Stomach (tissue), 19 donors: ENCODE measurements around the gene AKR1B1. TPM values are rescaled to one million over a fixed set of nuclear protein-coding genes. Genes with fewer than 3 reads are reported as not detected.

ENCODE experiments used
- DNase-seq, 2 donors: peaks; one replicate each; pipeline versions ENCODE4 v3.0.0 to v3.0.0-alpha.2; 2013 to 2019
- H3K27ac ChIP-seq, 5 donors: fragments of 200-600 bp in 4 of 5; sonication (generic) in 4 of 5; one replicate each; pipeline ENCODE4 v1.5.1; 2013 to 2019; ENCODE audit warnings: mild to moderate bottlenecking in 1 of 5, moderate library complexity in 1 of 5
- H3K27me3 ChIP-seq, 3 donors: fragments of 200-600 bp; sonication (generic); one replicate each; pipeline ENCODE4 v1.5.1; 2017 to 2019; ENCODE audit warnings: mixed run types in 1 of 3
- H3K36me3 ChIP-seq, 4 donors: fragments of 200-600 bp; sonication (generic); 1 replicate in 3 of 4; 2 replicates in 1 of 4; pipeline ENCODE4 v1.5.1; 2016 to 2019
- H3K4me1 ChIP-seq, 4 donors: fragments of 200-600 bp; sonication (generic); one replicate each; pipeline ENCODE4 v1.5.1; 2016 to 2019
- H3K4me3 ChIP-seq, 4 donors: fragments of 200-600 bp; sonication (generic) in 3 of 4; one replicate each; pipeline ENCODE4 v1.5.1; 2016 to 2019; ENCODE audit warnings: mild to moderate bottlenecking in 1 of 4
- H3K9me3 ChIP-seq, 4 donors: fragments of 200-600 bp; sonication (generic); one replicate each; pipeline ENCODE4 v1.5.1; 2016 to 2019
- CTCF ChIP-seq, 7 experiments: fragments of 450-650 bp in 4 of 7; fragments of 200-600 bp in 3 of 7; sonication (generic) in 3 of 7; IDR thresholded peaks; one replicate each; pipeline ENCODE4 v1.5.1; 2016 to 2019; ENCODE audit warnings: antibody characterized with exemption in 7 of 7, control low read depth in 2 of 7, mild to moderate bottlenecking in 1 of 7
- EP300 ChIP-seq: sonication (generic); formaldehyde crosslinking; IDR thresholded peaks from one replicate; pipeline ENCODE4 v1.6.1; 2017; ENCODE audit warnings: antibody characterized with exemption
- POLR2A ChIP-seq, 4 donors: fragments of 450-650 bp; IDR thresholded peaks; one replicate each; pipeline ENCODE4 v1.6.1; 2016; ENCODE audit warnings: antibody characterized with exemption in 4 of 4, control low read depth in 2 of 4, mild to moderate bottlenecking in 1 of 4, moderate library complexity in 1 of 4
- POLR2AphosphoS5 ChIP-seq, 3 donors: sonication (generic); formaldehyde crosslinking; IDR thresholded peaks; one replicate each; pipeline ENCODE4 v1.6.1; 2016; ENCODE audit warnings: antibody characterized with exemption in 3 of 3
- WGBS, 5 donors: extraction: QIAGEN DNeasy Blood & Tissue Kit in 3 of 5; methylation state at CpG; one replicate each; pipeline versions ENCODE4 v1.1.5 to v1.1.7; 2013 to 2018; 5-methylcytosine and 5-hydroxymethylcytosine counted together
- intact Hi-C: fragments of 100-400 bp; cut with DNase I; formaldehyde crosslinking; loops from one replicate; pipeline ENCODE4 v1.15.1; 2023; ENCODE audit warnings: low total_unique reads
- long read RNA-seq, 10 donors: transcript quantifications; one replicate each; lab custom pipeline, GENCODE V29; 2026
- polyA plus RNA-seq, 3 donors: library from polyadenylated mRNA; stranded (reverse); fragments of 200-250 nt; gene quantifications; one replicate each; pipeline ENCODE4 v1.2.3, GENCODE V29; 2013
- total RNA-seq, 5 donors: library from RNA; depleted of rRNA; stranded (reverse); fragments of >200 nt; gene quantifications; one replicate each; pipeline versions ENCODE4 v1.1.0 to v1.2.3, GENCODE V29; 2014 to 2016
- donor health status: healthy with polysubstance abuse.
- donor health status: Bipolar disorder and iron deficiency.
- donor health status: healthy.

The AKR1B1 gene
- total RNA-seq (100 to 1,000 TPM in 1 of 5 donors, 10 to 100 TPM in 2, 1 to 10 TPM in 2; 2.9 to 186 (median 24.6) TPM), polyA plus RNA-seq (100 to 1,000 TPM in 2 of 3 donors, 10 to 100 TPM in 1; 25.8 to 139 (median 104) TPM)
- long read RNA-seq, donor 1, transcript AKR1B1-201 (10 exons, 1,409 nt), result major isoform, 9 of 120 reads
- long read RNA-seq, donor 1, partial matches to known transcripts, result 110 of 120 reads
- long read RNA-seq, donor 1, other reads (novel, unspliced or antisense), result 0 of 120 reads
- long read RNA-seq, donor 2, transcript AKR1B1-201 (10 exons, 1,409 nt), result major isoform, 14 of 79 reads
- long read RNA-seq, donor 2, partial matches to known transcripts, result 64 of 79 reads
- long read RNA-seq, donor 2, other reads (novel, unspliced or antisense), result 0 of 79 reads
- long read RNA-seq, donor 3, partial matches to known transcripts, result 28 of 34 reads
- long read RNA-seq, donor 3, other reads (novel, unspliced or antisense), result 0 of 34 reads
- long read RNA-seq, donor 4, partial matches to known transcripts, result 0 of 2 reads
- long read RNA-seq, donor 4, other reads (novel, unspliced or antisense), result 0 of 2 reads
- long read RNA-seq, donor 5, transcript AKR1B1-201 (10 exons, 1,409 nt), result major isoform, 13 of 25 reads
- long read RNA-seq, donor 5, partial matches to known transcripts, result 10 of 25 reads
- long read RNA-seq, donor 5, other reads (novel, unspliced or antisense), result 0 of 25 reads
- long read RNA-seq, donor 6, transcript AKR1B1-201 (10 exons, 1,409 nt), result major isoform, 36 of 272 reads
- long read RNA-seq, donor 6, partial matches to known transcripts, result 217 of 272 reads
- long read RNA-seq, donor 6, other reads (novel, unspliced or antisense), result 19 of 272 reads
- long read RNA-seq, donor 7, transcript AKR1B1-201 (10 exons, 1,409 nt), result major isoform, 15 of 104 reads
- long read RNA-seq, donor 7, partial matches to known transcripts, result 88 of 104 reads
- long read RNA-seq, donor 7, other reads (novel, unspliced or antisense), result 0 of 104 reads
- long read RNA-seq, donor 8, transcript AKR1B1-201 (10 exons, 1,409 nt), result major isoform, 14 of 41 reads
- long read RNA-seq, donor 8, partial matches to known transcripts, result 26 of 41 reads
- long read RNA-seq, donor 8, other reads (novel, unspliced or antisense), result 0 of 41 reads
- long read RNA-seq, donor 9, transcript AKR1B1-201 (10 exons, 1,409 nt), result major isoform, 17 of 71 reads
- long read RNA-seq, donor 9, partial matches to known transcripts, result 49 of 71 reads
- long read RNA-seq, donor 9, other reads (novel, unspliced or antisense), result 5 of 71 reads
- long read RNA-seq, donor 10, transcript AKR1B1-201 (10 exons, 1,409 nt), result major isoform, 7 of 57 reads
- long read RNA-seq, donor 10, partial matches to known transcripts, result 35 of 57 reads
- long read RNA-seq, donor 10, other reads (novel, unspliced or antisense), result 13 of 57 reads

- H3K9me3 ChIP-seq, result peaks cover 0 to 5% (median under 1%) of the 10 kb centered on the region in 4 donors
- peak; percentile 88 to 96 for DNase-seq
- H3K27me3 ChIP-seq, result no peaks in the 10 kb centered on the region
- peak within 1 kb of the TSS; percentile 91 to 94 (median 94) for H3K4me3 ChIP-seq
- H3K36me3 ChIP-seq, result peaks cover 0 to 13% (median 2%) of the 10 kb centered on the region in 4 donors
- TF ChIP-seq POLR2AphosphoS5 (IDR thresholded peaks at IDR 0.05), result peak; percentile 73 to 79 (median 77)
- peak; percentile 7 for TF ChIP-seq EP300
- TF ChIP-seq CTCF (IDR thresholded peaks at IDR 0.05), result peak in 5 of 7 experiments; percentile 27 to 66 (median 40)
- TF ChIP-seq POLR2A (IDR thresholded peaks at IDR 0.05), result no peak
- 1 to 10% (median 2%) methylated on average over 11 to 61 of the region's 61 CpGs for WGBS, 5 donors
- H3K27ac ChIP-seq, result peak within 1 kb of the TSS; percentile 88 to 92 (median 90)
- intact Hi-C loops, result no loop called here
- H3K4me1 ChIP-seq, result peaks cover 8 to 32% (median 21%) of the 10 kb centered on the region in 4 donors
These were observed at the start of gene AKR1B1 for GRCh38 chr7:134458806-134459698. TSS of gene AKR1B1 (minus strand) at chr7:134459100. CDS start at chr7:134459062, 38 bp downstream.

DNA sequence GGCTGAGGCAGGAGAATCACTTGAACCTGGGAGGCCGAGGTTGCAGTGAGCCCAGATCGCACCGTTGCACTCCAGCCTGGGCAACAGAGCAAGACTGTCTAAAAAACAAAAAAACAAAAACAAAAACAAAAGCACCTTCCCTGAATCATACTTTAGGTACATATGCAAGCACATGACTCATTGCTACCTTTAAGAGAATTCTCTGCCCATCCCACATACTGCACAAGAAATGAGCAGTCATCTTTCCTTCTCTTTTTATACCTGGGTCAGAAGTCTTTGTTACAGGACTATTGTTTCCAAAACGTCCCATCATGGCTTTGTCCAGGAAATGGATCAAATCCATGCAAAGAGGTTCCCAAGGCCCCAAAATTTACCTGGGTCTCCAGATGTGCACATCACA lies 47.0 kb upstream of the AKR1B1 start:
- H3K36me3 ChIP-seq, result no peaks in the 10 kb centered on the region
- H3K27me3 ChIP-seq, result peaks cover 0 to under 1% (median 0%) of the 10 kb centered on the region in 3 donors
- intact Hi-C loops, result no loop called here
- no peak overlapping the region for H3K27ac ChIP-seq
- no peak overlapping the region for H3K4me3 ChIP-seq
- no peaks in the 10 kb centered on the region for H3K4me1 ChIP-seq
- WGBS, 5 donors, result 73 to 83% (median 82%) methylated on average over 4 of the region's 4 CpGs
- no peaks in the 10 kb centered on the region for H3K9me3 ChIP-seq
- TF ChIP-seq POLR2AphosphoS5 (IDR thresholded peaks at IDR 0.05), result no peak
- TF ChIP-seq EP300, result no peak
- TF ChIP-seq CTCF (IDR thresholded peaks at IDR 0.05), result no peak
- no peak for TF ChIP-seq POLR2A (IDR thresholded peaks at IDR 0.05)
- no peak for DNase-seq

DNA sequence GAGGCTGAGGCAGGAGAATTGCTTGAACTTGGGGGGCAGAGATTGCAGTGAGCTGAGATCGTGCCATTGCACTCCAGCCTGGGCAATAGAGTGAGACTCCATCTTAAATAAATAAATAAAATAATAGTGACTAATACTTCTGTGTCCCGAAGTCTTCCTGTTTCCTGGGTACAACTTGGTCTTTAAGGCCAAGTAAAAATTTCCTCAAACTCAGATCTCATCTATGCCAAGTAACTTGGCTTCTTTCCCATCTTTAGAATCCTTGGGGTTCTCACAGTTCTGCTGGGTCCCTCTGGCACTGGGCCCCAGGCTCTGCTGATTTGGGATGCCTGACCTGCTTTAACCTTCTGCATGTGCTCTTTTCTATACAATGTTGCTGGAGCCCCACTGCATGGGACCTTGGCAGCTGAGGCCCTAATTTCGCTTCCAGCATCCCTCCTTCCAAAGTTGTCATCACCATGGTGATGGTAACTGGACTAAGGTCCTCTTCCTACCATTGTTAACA lies 45.8 kb upstream of the AKR1B1 start:
- DNase-seq, result no peak
- Histone ChIP-seq H3K27me3 (peaks cover 0 to 3% (median 0%) of the 10 kb centered on the region in 3 donors), H3K36me3 (no peaks in the 10 kb centered on the region), H3K27ac (no peak overlapping the region), H3K4me3 (no peak overlapping the region), H3K4me1 (no peaks in the 10 kb centered on the region), H3K9me3 (no peaks in the 10 kb centered on the region)
- intact Hi-C loops, result no loop called here
- WGBS, 5 donors, result 58 to 84% (median 80%) methylated on average over 3 of the region's 3 CpGs
- no peak for TF ChIP-seq POLR2AphosphoS5 (IDR thresholded peaks at IDR 0.05)
- TF ChIP-seq POLR2A (IDR thresholded peaks at IDR 0.05), result no peak
- TF ChIP-seq EP300, result no peak
- no peak for TF ChIP-seq CTCF (IDR thresholded peaks at IDR 0.05)
